ENCODE data around the gene RALB. TPM values are rescaled to one million over a fixed set of nuclear protein-coding genes. Genes with fewer than 3 reads are reported as not detected.

Gene RALB
- total RNA-seq, 1 experiment from 2014 or later = 17.1 TPM

DNA sequence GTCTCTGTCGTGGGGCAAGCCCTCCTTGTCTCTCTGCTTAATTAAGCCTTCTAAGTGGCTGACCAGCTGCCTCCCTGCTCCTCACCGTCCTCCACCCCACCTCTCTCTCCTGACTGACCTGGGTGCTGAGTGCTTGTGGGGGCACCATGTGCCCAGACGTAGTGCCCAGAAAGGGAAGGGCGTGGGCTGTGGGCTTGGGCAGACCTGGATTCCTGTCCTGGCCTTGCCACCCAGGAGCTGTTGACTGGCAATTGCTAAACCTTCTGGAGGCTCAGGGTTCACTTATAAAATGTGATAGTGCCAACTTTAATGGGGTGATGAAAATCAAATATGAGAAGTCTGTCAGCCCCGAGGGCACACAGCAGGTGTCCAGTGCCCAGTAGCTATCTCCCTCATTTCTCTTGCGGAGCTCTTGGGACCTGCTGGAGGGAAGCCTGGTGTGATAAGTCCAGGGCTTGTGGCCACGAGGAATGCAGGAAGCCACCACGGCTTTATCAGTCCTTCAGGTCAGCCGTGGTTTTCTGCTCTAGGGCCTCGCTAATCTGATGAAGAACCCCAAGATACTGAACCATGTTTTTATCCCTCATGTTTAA is 71.3 kb downstream of the RALB start:
- H3K27ac Mint-ChIP-seq = no peak overlapping the region
- no peak for TF ChIP-seq ZNF219 (CRISPR knock-in tag; IDR thresholded peaks at IDR 0.05; ENCODE audit: borderline replicate concordance)
- no peak for TF ChIP-seq RELA (CRISPR knock-in tag; IDR thresholded peaks at IDR 0.05; ENCODE audit: borderline replicate concordance)
- TF ChIP-seq FOXJ3 (CRISPR knock-in tag; IDR thresholded peaks at IDR 0.05; ENCODE audit: borderline replicate concordance) = no peak
- no peak for TF ChIP-seq JAZF1 (CRISPR knock-in tag; IDR thresholded peaks at IDR 0.05)
- no peak for TF ChIP-seq SOX15 (CRISPR knock-in tag; IDR thresholded peaks at IDR 0.05)
- TF ChIP-seq, protein P1, sequence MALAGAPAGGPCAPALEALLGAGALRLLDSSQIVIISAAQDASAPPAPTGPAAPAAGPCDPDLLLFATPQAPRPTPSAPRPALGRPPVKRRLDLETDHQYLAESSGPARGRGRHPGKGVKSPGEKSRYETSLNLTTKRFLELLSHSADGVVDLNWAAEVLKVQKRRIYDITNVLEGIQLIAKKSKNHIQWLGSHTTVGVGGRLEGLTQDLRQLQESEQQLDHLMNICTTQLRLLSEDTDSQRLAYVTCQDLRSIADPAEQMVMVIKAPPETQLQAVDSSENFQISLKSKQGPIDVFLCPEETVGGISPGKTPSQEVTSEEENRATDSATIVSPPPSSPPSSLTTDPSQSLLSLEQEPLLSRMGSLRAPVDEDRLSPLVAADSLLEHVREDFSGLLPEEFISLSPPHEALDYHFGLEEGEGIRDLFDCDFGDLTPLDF (CRISPR knock-in tag; IDR thresholded peaks at IDR 0.05) = no peak
- no peak for TF ChIP-seq ZNF396 (CRISPR knock-in tag; IDR thresholded peaks at IDR 0.05; ENCODE audit: borderline replicate concordance)
- TF ChIP-seq, protein P2, sequence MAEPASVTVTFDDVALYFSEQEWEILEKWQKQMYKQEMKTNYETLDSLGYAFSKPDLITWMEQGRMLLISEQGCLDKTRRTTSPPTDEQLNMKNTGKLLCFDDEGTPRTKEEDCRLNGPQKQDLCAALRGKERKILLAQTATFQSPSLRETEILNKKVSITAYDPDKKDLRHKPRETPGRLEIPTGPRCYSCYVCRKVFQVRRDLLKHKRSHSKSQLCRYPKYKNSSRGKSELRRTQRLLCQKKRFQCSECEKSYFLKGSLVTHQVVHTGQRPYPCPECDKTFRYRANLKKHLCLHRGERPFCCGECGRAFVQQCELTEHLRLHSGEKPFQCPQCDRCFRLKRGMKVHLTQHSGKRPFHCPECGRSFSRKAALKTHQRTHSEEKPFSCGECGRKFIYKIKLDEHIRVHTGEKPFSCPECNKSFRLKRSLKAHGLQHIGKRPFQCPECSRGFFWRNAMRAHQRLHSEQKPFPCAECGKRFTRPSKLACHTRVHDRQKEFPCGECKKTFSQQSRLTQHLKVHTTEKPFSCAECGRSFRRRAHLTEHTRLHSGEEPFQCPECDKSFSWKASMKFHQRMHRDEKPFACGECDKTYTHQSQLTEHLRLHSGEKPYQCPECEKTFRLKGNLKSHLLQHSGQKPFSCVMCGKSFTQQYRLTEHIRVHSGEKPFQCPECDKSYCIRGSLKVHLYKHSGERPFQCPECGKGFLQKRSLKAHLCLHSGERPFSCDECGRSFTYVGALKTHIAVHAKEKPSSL (CRISPR knock-in tag; conservative IDR thresholded peaks at IDR 0.05) = no peak
- TF ChIP-seq HMGA2 (CRISPR knock-in tag; IDR thresholded peaks at IDR 0.05) = no peak
- TF ChIP-seq, protein P3, sequence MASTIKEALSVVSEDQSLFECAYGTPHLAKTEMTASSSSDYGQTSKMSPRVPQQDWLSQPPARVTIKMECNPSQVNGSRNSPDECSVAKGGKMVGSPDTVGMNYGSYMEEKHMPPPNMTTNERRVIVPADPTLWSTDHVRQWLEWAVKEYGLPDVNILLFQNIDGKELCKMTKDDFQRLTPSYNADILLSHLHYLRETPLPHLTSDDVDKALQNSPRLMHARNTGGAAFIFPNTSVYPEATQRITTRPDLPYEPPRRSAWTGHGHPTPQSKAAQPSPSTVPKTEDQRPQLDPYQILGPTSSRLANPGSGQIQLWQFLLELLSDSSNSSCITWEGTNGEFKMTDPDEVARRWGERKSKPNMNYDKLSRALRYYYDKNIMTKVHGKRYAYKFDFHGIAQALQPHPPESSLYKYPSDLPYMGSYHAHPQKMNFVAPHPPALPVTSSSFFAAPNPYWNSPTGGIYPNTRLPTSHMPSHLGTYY (CRISPR knock-in tag; IDR thresholded peaks at IDR 0.05) = no peak
- TF ChIP-seq TCF7 (CRISPR knock-in tag; IDR thresholded peaks at IDR 0.05; ENCODE audit: low read depth) = no peak
- H3K4me1 Mint-ChIP-seq = no peaks in the 10 kb centered on the region
- ATAC-seq = no peak
- POLR2A ChIA-PET = no interaction called here
- H3K4me3 Mint-ChIP-seq = no peak overlapping the region
- peaks cover 5% of the 10 kb centered on the region for H3K27me3 Mint-ChIP-seq (ENCODE audit: low read depth)
- no peak for DNase-seq (ENCODE audit: low spot score)
- CTCF ChIA-PET = interaction anchor here (0.7 to 2.7 kb wide), 4 partner anchors 11 to 188 kb away, joined by 3 to 11 read pairs (median 6); no protein-coding TSS in a partner anchor
- no peaks in the 10 kb centered on the region for H3K9me3 Mint-ChIP-seq
- H3K36me3 Mint-ChIP-seq = no peaks in the 10 kb centered on the region

DNA sequence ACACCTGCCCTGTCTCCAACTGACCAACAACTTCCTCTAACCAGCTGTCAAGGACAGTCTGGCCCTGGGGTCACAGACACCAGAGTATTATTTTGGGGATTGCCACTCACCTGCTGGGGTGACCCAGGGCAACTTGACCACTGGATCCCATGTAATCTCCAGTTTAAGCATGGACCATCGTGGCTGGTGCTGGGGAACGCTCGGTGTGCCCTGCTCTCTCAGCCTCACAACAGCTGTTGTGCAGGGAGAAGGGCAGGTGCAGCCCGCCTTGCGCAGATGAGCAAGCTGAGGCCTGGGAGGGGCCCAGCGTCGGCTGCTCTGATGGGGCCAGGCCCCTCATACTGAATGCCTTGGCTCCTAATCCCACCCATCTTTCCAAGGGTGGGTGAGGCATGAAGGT is 72.3 kb downstream of the RALB start:
- CTCF ChIA-PET = interaction anchor here (1.9 kb wide), 1 partner anchor 12 kb away, joined by 7 read pairs; no protein-coding TSS in a partner anchor
- no peak overlapping the region for H3K4me3 Mint-ChIP-seq
- TF ChIP-seq JUN (CRISPR knock-in tag; IDR thresholded peaks at IDR 0.05) (no peak), ZNF317 (CRISPR knock-in tag; IDR thresholded peaks at IDR 0.05; ENCODE audit: borderline replicate concordance, low read depth) (no peak), FOXK1 (CRISPR knock-in tag; IDR thresholded peaks at IDR 0.05) (no peak), OVOL2 (CRISPR knock-in tag; IDR thresholded peaks at IDR 0.05; ENCODE audit: borderline replicate concordance) (no peak), ZNF416 (CRISPR knock-in tag; IDR thresholded peaks at IDR 0.05) (no peak), MXD4 (CRISPR knock-in tag; IDR thresholded peaks at IDR 0.05; ENCODE audit: borderline replicate concordance) (no peak), NFATC4 (CRISPR knock-in tag; IDR thresholded peaks at IDR 0.05) (no peak), NR1H2 (CRISPR knock-in tag; IDR thresholded peaks at IDR 0.05) (no peak)
- TF ChIP-seq, protein P4, sequence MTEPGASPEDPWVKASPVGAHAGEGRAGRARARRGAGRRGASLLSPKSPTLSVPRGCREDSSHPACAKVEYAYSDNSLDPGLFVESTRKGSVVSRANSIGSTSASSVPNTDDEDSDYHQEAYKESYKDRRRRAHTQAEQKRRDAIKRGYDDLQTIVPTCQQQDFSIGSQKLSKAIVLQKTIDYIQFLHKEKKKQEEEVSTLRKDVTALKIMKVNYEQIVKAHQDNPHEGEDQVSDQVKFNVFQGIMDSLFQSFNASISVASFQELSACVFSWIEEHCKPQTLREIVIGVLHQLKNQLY (CRISPR knock-in tag; IDR thresholded peaks at IDR 0.05) = no peak
- TF ChIP-seq, protein P5, sequence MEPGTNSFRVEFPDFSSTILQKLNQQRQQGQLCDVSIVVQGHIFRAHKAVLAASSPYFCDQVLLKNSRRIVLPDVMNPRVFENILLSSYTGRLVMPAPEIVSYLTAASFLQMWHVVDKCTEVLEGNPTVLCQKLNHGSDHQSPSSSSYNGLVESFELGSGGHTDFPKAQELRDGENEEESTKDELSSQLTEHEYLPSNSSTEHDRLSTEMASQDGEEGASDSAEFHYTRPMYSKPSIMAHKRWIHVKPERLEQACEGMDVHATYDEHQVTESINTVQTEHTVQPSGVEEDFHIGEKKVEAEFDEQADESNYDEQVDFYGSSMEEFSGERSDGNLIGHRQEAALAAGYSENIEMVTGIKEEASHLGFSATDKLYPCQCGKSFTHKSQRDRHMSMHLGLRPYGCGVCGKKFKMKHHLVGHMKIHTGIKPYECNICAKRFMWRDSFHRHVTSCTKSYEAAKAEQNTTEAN (CRISPR knock-in tag; IDR thresholded peaks at IDR 0.05) = no peak
- peaks cover 11% of the 10 kb centered on the region for H3K27me3 Mint-ChIP-seq (ENCODE audit: low read depth)
- POLR2A ChIA-PET = no interaction called here
- H3K9me3 Mint-ChIP-seq = no peaks in the 10 kb centered on the region
- ATAC-seq = no peak
- H3K36me3 Mint-ChIP-seq = no peaks in the 10 kb centered on the region
- DNase-seq (ENCODE audit: low spot score) = no peak
- H3K4me1 Mint-ChIP-seq = no peaks in the 10 kb centered on the region
- no peak overlapping the region for H3K27ac Mint-ChIP-seq
